Measurements from ENCODE around the gene C10orf143.
"Not testable (repeated sequence)": the region's sequence is repeated elsewhere in the genome, so short reads cannot be mapped to it uniquely, and the experiment has no call there.

GRCh38 chr10:130116942-130117341, 6.3 kb upstream of the C10orf143 start:
- TF ChIP-seq, protein P1, sequence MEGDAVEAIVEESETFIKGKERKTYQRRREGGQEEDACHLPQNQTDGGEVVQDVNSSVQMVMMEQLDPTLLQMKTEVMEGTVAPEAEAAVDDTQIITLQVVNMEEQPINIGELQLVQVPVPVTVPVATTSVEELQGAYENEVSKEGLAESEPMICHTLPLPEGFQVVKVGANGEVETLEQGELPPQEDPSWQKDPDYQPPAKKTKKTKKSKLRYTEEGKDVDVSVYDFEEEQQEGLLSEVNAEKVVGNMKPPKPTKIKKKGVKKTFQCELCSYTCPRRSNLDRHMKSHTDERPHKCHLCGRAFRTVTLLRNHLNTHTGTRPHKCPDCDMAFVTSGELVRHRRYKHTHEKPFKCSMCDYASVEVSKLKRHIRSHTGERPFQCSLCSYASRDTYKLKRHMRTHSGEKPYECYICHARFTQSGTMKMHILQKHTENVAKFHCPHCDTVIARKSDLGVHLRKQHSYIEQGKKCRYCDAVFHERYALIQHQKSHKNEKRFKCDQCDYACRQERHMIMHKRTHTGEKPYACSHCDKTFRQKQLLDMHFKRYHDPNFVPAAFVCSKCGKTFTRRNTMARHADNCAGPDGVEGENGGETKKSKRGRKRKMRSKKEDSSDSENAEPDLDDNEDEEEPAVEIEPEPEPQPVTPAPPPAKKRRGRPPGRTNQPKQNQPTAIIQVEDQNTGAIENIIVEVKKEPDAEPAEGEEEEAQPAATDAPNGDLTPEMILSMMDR (conservative IDR thresholded peaks at IDR 0.05; ENCODE audit: low read depth in 2 of 2), result not testable (repeated sequence)
- not testable (repeated sequence) for TF ChIP-seq ETS1 (IDR thresholded peaks at IDR 0.05); EZH2 (IDR thresholded peaks at IDR 0.05; ENCODE audit: low read depth, unreplicated experiment); POLR2AphosphoS5 (IDR thresholded peaks at IDR 0.05; ENCODE audit: low read depth); ZNF331 (CRISPR knock-in tag; IDR thresholded peaks at IDR 0.05; ENCODE audit: low read depth); EZH2phosphoT487 (IDR thresholded peaks at IDR 0.05; ENCODE audit: unreplicated experiment); CREB1 (CRISPR knock-in tag; IDR thresholded peaks at IDR 0.05; ENCODE audit: low read depth); REST (IDR thresholded peaks at IDR 0.05; ENCODE audit: unreplicated experiment); JUNB (IDR thresholded peaks at IDR 0.05; ENCODE audit: unreplicated experiment)

All from GM23338 (cell line).